DOHH2 (cell line): ENCODE results near the gene BCL11B.

Experiments used
- H3F3A ChIP-seq: fragments of 200-600 bp; sonication (generic), shearing (Covaris generic); 2 replicates; pipeline ENCODE4 v1.6.0; 2016; ENCODE audit warnings: antibody characterized with exemption, mild to moderate bottlenecking; ENCODE audit not compliant: control insufficient read depth, insufficient read depth
- H3K27ac ChIP-seq: fragments of 200-600 bp; sonication (generic); 2 replicates; pipeline ENCODE4 v1.5.1; 2014; ENCODE audit warnings: low read depth, mild to moderate bottlenecking, low read length, moderate library complexity
- H3K27me3 ChIP-seq: fragments of 200-600 bp; sonication (generic); 2 replicates; pipeline ENCODE4 v1.6.1; 2014; ENCODE audit warnings: mild to moderate bottlenecking, low read length, mixed read lengths; ENCODE audit not compliant: control insufficient read depth
- H3K36me3 ChIP-seq: fragments of 200-600 bp; sonication (generic); 2 replicates; pipeline ENCODE4 v1.6.1; 2014; ENCODE audit warnings: mild to moderate bottlenecking, low read length, moderate library complexity, mixed read lengths; ENCODE audit not compliant: control insufficient read depth
- H3K4me1 ChIP-seq: fragments of 200-600 bp; sonication (generic); 2 replicates; pipeline ENCODE4 v1.6.1; 2014; ENCODE audit warnings: mild to moderate bottlenecking, low read length, mixed read lengths; ENCODE audit not compliant: control insufficient read depth
- H3K4me2 ChIP-seq: fragments of 200-600 bp; sonication (generic); 2 replicates; pipeline ENCODE4 v1.6.0; 2014; ENCODE audit warnings: mild to moderate bottlenecking, low read length, moderate library complexity
- H3K4me3 ChIP-seq: fragments of 200-600 bp; sonication (generic); 2 replicates; pipeline ENCODE4 v1.5.1; 2014; ENCODE audit warnings: mild to moderate bottlenecking, low read length, mixed read lengths
- H3K79me2 ChIP-seq: fragments of 200-600 bp; sonication (generic); 2 replicates; pipeline ENCODE4 v1.6.1; 2014; ENCODE audit warnings: mild to moderate bottlenecking, low read length, mixed read lengths; ENCODE audit not compliant: control insufficient read depth
- H3K9me2 ChIP-seq: fragments of 200-600 bp; sonication (generic); replicated peaks from 2 replicates; pipeline ENCODE4 v1.6.1; 2014; ENCODE audit warnings: mild to moderate bottlenecking, low read length, mixed read lengths; ENCODE audit not compliant: control insufficient read depth
- H3K9me3 ChIP-seq: fragments of 200-600 bp; sonication (generic); 2 replicates; pipeline ENCODE4 v1.6.1; 2014; ENCODE audit warnings: antibody characterized with exemption, low read length, mixed read lengths; ENCODE audit not compliant: control insufficient read depth, insufficient read depth
- H4K20me1 ChIP-seq: fragments of 200-600 bp; sonication (generic); 2 replicates; pipeline ENCODE4 v1.6.0; 2014; ENCODE audit warnings: low read depth, mild to moderate bottlenecking, antibody characterized with exemption, low read length, moderate library complexity; ENCODE audit not compliant: control insufficient read depth, insufficient read depth
- CTCF ChIP-seq: fragments of 200-600 bp; sonication (generic); IDR thresholded peaks from one replicate; pipeline ENCODE4 v1.5.1; 2014; ENCODE audit warnings: antibody characterized with exemption, mild to moderate bottlenecking, low read depth, low read length; ENCODE audit not compliant: poor library complexity, severe bottlenecking
- EZH2phosphoT487 ChIP-seq: fragments of 200-600 bp; sonication (generic); IDR thresholded peaks from 2 replicates; pipeline ENCODE4 v1.6.1; 2017; ENCODE audit warnings: borderline replicate concordance, mild to moderate bottlenecking, antibody characterized with exemption, low read length, moderate library complexity, mixed read lengths

The BCL11B gene

GRCh38 chr14:99173086-99173485, 98.9 kb downstream of the BCL11B start:
- Histone ChIP-seq H3K9me3 (peaks cover 4% of the 10 kb centered on the region; the same call in 1 of the 2 replicates), H3K4me1 (no peaks in the 10 kb centered on the region), H3K27ac (no peak overlapping the region), H3F3A (no peaks in the 10 kb centered on the region), H3K9me2 (no peaks in the 10 kb centered on the region), H3K36me3 (no peaks in the 10 kb centered on the region), H3K27me3 (no peaks in the 10 kb centered on the region), H3K79me2 (no peaks in the 10 kb centered on the region), H3K4me2 (no peak overlapping the region), H3K4me3 (no peak overlapping the region), H4K20me1 (no peaks in the 10 kb centered on the region)
- no peak for TF ChIP-seq CTCF
- TF ChIP-seq EZH2phosphoT487, result no peak

GRCh38 chr14:99171396-99171795, 100.6 kb downstream of the BCL11B start:
- Histone ChIP-seq H3K9me3 (peaks cover 4% of the 10 kb centered on the region; the same call in 1 of the 2 replicates), H3K36me3 (no peaks in the 10 kb centered on the region), H3K4me2 (no peak overlapping the region), H3K27ac (no peak overlapping the region), H3K27me3 (no peaks in the 10 kb centered on the region), H4K20me1 (no peaks in the 10 kb centered on the region), H3K4me3 (no peak overlapping the region), H3K4me1 (no peaks in the 10 kb centered on the region), H3K79me2 (no peaks in the 10 kb centered on the region), H3K9me2 (no peaks in the 10 kb centered on the region), H3F3A (no peaks in the 10 kb centered on the region)
- no peak for TF ChIP-seq CTCF
- TF ChIP-seq EZH2phosphoT487, result no peak

GRCh38 chr14:99169776-99170356, 102.1 kb downstream of the BCL11B start:
- Histone ChIP-seq H3K27me3 (no peaks in the 10 kb centered on the region), H3K27ac (no peak overlapping the region), H3K4me3 (no peak overlapping the region), H3K79me2 (no peaks in the 10 kb centered on the region), H3K36me3 (no peaks in the 10 kb centered on the region), H3K4me2 (no peak overlapping the region), H3K4me1 (no peaks in the 10 kb centered on the region), H3F3A (no peaks in the 10 kb centered on the region), H3K9me3 (no peaks in the 10 kb centered on the region; the same call in 1 of the 2 replicates), H3K9me2 (no peaks in the 10 kb centered on the region), H4K20me1 (no peaks in the 10 kb centered on the region)
- TF ChIP-seq EZH2phosphoT487 (no peak), CTCF (no peak)
